ENCODE results near the gene ALDH1L1. TPM values are rescaled to one million over a fixed set of nuclear protein-coding genes. Genes with fewer than 3 reads are reported as not detected.

The ALDH1L1 gene
- total and polyA plus RNA-seq, 2 experiments from 2014 or later = 1.0 to 1.3 TPM

DNA sequence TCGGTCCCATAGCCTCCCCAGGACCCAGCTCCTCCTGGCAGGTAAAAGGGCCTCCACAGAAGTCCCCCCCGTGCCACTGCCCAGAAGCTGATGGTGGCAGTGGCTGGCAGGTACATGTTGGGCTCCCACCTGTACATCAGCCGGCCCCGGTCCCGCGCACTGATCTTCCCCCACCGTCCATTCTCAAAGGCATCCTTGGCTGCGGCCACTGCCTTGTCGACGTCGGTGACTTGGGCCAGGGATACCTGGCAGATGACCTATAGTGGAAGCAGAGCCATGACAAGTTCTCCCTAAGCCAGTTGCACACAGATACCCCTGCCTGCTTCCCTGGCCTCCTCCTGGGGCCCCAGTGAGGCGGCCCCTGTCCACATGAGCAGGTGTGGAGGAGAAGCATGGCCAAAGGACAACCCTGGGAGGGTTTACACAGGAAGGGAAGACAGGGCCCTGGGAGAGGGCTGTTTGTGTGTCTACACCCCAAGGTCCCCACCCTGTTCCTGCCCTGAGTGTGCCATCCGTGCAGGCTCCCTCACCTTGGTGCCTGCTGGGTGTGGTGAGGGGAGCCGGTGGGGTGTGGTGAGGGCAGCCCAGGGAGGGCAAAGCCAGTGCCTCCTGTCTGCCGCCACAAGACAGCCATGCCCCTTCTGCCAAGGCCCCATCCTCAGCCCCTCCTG, 44.8 kb downstream of the ALDH1L1 start (continued):
- TF ChIP-seq, protein P1, sequence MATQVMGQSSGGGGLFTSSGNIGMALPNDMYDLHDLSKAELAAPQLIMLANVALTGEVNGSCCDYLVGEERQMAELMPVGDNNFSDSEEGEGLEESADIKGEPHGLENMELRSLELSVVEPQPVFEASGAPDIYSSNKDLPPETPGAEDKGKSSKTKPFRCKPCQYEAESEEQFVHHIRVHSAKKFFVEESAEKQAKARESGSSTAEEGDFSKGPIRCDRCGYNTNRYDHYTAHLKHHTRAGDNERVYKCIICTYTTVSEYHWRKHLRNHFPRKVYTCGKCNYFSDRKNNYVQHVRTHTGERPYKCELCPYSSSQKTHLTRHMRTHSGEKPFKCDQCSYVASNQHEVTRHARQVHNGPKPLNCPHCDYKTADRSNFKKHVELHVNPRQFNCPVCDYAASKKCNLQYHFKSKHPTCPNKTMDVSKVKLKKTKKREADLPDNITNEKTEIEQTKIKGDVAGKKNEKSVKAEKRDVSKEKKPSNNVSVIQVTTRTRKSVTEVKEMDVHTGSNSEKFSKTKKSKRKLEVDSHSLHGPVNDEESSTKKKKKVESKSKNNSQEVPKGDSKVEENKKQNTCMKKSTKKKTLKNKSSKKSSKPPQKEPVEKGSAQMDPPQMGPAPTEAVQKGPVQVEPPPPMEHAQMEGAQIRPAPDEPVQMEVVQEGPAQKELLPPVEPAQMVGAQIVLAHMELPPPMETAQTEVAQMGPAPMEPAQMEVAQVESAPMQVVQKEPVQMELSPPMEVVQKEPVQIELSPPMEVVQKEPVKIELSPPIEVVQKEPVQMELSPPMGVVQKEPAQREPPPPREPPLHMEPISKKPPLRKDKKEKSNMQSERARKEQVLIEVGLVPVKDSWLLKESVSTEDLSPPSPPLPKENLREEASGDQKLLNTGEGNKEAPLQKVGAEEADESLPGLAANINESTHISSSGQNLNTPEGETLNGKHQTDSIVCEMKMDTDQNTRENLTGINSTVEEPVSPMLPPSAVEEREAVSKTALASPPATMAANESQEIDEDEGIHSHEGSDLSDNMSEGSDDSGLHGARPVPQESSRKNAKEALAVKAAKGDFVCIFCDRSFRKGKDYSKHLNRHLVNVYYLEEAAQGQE (IDR thresholded peaks at IDR 0.05; ENCODE audit: unreplicated experiment) = no peak
- TF ChIP-seq ZNF331 (CRISPR knock-in tag; IDR thresholded peaks at IDR 0.05; ENCODE audit: low read depth) = no peak
- no peak for TF ChIP-seq EZH2phosphoT487 (IDR thresholded peaks at IDR 0.05; ENCODE audit: unreplicated experiment)
- no peak for TF ChIP-seq ZNF114 (CRISPR knock-in tag; IDR thresholded peaks at IDR 0.05)
- TF ChIP-seq EZH2 (IDR thresholded peaks at IDR 0.05; ENCODE audit: low read depth, unreplicated experiment) = no peak
- TF ChIP-seq JUNB (IDR thresholded peaks at IDR 0.05; ENCODE audit: unreplicated experiment) = no peak
- TF ChIP-seq STAT1 (IDR thresholded peaks at IDR 0.05; ENCODE audit: unreplicated experiment) = no peak

DNA sequence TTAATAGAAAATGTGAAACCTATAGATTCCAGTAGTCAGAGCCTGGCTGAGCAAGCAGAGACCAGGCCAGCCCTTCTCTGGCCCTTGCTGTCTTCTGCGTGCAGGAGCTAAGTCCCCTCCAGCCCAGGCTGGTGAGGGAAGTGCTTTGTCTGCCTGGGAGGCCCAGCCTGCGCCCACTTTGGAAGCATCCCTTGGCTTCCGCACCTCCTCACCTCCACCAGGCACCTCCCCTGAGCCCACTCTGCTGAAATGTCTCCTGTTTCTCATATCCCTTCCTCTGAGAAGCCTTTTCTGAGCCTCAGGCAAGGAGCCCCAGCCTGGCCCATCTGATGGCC, 45.3 kb downstream of the ALDH1L1 start:
- no peak overlapping the region for H3K4me2 ChIP-seq
- H3K36me3 ChIP-seq (ENCODE audit: insufficient read depth) = no peaks in the 10 kb centered on the region
- Mint-ChIP-seq H3K27me3 (ENCODE audit: insufficient read depth, low read depth, poor library complexity) (peaks cover 20% of the 10 kb centered on the region), H3K27ac (no peak overlapping the region), H3K36me3 (ENCODE audit: low read depth) (no peaks in the 10 kb centered on the region), H3K9me3 (no peaks in the 10 kb centered on the region), H3K4me3 (no peak overlapping the region), H3K4me1 (peaks cover 19% of the 10 kb centered on the region)
- no peaks in the 10 kb centered on the region for H4K20me1 ChIP-seq (replicated peaks; ENCODE audit: insufficient read depth)
- no peak overlapping the region for H2AFZ ChIP-seq
- DNase-seq (ENCODE audit: low spot score) = no peak
- no peak for ATAC-seq
- H3K79me2 ChIP-seq (replicated peaks; ENCODE audit: insufficient read depth) = no peaks in the 10 kb centered on the region
- no peaks in the 10 kb centered on the region for H3F3A ChIP-seq (replicated peaks; ENCODE audit: low read depth)
- H3K27me3 ChIP-seq (ENCODE audit: insufficient read depth) = no peaks in the 10 kb centered on the region
- H3K4me1 ChIP-seq (ENCODE audit: insufficient read depth) = no peaks in the 10 kb centered on the region
- no peak overlapping the region for H3K4me3 ChIP-seq
- H3K27ac ChIP-seq (ENCODE audit: low read depth) = no peak overlapping the region
- H3K9me2 ChIP-seq (ENCODE audit: insufficient read depth) = no peaks in the 10 kb centered on the region
- TF ChIP-seq STAT1 (IDR thresholded peaks at IDR 0.05; ENCODE audit: unreplicated experiment) = no peak
- TF ChIP-seq, protein P2, sequence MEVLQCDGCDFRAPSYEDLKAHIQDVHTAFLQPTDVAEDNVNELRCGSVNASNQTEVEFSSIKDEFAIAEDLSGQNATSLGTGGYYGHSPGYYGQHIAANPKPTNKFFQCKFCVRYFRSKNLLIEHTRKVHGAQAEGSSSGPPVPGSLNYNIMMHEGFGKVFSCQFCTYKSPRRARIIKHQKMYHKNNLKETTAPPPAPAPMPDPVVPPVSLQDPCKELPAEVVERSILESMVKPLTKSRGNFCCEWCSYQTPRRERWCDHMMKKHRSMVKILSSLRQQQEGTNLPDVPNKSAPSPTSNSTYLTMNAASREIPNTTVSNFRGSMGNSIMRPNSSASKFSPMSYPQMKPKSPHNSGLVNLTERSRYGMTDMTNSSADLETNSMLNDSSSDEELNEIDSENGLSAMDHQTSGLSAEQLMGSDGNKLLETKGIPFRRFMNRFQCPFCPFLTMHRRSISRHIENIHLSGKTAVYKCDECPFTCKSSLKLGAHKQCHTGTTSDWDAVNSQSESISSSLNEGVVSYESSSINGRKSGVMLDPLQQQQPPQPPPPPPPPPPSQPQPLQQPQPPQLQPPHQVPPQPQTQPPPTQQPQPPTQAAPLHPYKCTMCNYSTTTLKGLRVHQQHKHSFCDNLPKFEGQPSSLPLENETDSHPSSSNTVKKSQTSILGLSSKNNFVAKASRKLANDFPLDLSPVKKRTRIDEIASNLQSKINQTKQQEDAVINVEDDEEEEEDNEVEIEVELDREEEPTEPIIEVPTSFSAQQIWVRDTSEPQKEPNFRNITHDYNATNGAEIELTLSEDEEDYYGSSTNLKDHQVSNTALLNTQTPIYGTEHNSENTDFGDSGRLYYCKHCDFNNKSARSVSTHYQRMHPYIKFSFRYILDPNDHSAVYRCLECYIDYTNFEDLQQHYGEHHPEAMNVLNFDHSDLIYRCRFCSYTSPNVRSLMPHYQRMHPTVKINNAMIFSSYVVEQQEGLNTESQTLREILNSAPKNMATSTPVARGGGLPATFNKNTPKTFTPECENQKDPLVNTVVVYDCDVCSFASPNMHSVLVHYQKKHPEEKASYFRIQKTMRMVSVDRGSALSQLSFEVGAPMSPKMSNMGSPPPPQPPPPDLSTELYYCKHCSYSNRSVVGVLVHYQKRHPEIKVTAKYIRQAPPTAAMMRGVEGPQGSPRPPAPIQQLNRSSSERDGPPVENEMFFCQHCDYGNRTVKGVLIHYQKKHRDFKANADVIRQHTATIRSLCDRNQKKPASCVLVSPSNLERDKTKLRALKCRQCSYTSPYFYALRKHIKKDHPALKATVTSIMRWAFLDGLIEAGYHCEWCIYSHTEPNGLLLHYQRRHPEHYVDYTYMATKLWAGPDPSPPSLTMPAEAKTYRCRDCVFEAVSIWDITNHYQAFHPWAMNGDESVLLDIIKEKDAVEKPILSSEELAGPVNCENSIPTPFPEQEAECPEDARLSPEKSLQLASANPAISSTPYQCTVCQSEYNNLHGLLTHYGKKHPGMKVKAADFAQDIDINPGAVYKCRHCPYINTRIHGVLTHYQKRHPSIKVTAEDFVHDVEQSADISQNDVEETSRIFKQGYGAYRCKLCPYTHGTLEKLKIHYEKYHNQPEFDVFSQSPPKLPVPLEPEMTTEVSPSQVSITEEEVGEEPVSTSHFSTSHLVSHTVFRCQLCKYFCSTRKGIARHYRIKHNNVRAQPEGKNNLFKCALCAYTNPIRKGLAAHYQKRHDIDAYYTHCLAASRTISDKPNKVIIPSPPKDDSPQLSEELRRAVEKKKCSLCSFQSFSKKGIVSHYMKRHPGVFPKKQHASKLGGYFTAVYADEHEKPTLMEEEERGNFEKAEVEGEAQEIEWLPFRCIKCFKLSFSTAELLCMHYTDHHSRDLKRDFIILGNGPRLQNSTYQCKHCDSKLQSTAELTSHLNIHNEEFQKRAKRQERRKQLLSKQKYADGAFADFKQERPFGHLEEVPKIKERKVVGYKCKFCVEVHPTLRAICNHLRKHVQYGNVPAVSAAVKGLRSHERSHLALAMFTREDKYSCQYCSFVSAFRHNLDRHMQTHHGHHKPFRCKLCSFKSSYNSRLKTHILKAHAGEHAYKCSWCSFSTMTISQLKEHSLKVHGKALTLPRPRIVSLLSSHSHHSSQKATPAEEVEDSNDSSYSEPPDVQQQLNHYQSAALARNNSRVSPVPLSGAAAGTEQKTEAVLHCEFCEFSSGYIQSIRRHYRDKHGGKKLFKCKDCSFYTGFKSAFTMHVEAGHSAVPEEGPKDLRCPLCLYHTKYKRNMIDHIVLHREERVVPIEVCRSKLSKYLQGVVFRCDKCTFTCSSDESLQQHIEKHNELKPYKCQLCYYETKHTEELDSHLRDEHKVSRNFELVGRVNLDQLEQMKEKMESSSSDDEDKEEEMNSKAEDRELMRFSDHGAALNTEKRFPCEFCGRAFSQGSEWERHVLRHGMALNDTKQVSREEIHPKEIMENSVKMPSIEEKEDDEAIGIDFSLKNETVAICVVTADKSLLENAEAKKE (CRISPR knock-in tag; IDR thresholded peaks at IDR 0.05) = no peak
- TF ChIP-seq, protein P3, sequence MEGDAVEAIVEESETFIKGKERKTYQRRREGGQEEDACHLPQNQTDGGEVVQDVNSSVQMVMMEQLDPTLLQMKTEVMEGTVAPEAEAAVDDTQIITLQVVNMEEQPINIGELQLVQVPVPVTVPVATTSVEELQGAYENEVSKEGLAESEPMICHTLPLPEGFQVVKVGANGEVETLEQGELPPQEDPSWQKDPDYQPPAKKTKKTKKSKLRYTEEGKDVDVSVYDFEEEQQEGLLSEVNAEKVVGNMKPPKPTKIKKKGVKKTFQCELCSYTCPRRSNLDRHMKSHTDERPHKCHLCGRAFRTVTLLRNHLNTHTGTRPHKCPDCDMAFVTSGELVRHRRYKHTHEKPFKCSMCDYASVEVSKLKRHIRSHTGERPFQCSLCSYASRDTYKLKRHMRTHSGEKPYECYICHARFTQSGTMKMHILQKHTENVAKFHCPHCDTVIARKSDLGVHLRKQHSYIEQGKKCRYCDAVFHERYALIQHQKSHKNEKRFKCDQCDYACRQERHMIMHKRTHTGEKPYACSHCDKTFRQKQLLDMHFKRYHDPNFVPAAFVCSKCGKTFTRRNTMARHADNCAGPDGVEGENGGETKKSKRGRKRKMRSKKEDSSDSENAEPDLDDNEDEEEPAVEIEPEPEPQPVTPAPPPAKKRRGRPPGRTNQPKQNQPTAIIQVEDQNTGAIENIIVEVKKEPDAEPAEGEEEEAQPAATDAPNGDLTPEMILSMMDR (conservative IDR thresholded peaks at IDR 0.05; ENCODE audit: low read depth in 2 of 2) = no peak
- no peak for TF ChIP-seq JUNB (IDR thresholded peaks at IDR 0.05; ENCODE audit: unreplicated experiment)
- no peak for TF ChIP-seq ZNF114 (CRISPR knock-in tag; IDR thresholded peaks at IDR 0.05)
- TF ChIP-seq NANOG (IDR thresholded peaks at IDR 0.05; ENCODE audit: borderline replicate concordance) = no peak
- TF ChIP-seq POLR2AphosphoS5 (IDR thresholded peaks at IDR 0.05; ENCODE audit: low read depth) = no peak
- TF ChIP-seq, protein P4, sequence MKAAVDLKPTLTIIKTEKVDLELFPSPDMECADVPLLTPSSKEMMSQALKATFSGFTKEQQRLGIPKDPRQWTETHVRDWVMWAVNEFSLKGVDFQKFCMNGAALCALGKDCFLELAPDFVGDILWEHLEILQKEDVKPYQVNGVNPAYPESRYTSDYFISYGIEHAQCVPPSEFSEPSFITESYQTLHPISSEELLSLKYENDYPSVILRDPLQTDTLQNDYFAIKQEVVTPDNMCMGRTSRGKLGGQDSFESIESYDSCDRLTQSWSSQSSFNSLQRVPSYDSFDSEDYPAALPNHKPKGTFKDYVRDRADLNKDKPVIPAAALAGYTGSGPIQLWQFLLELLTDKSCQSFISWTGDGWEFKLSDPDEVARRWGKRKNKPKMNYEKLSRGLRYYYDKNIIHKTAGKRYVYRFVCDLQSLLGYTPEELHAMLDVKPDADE (IDR thresholded peaks at IDR 0.05) = no peak
- TF ChIP-seq EZH2phosphoT487 (IDR thresholded peaks at IDR 0.05; ENCODE audit: unreplicated experiment) = no peak
